HG03460 (cell line): ENCODE measurements around the gene USHBP1.

Experiments
- ATAC-seq: cut with Tn5 transposase; IDR thresholded peaks from one replicate; pipeline ENCODE4 v1.9.1; 2021; ENCODE audit not compliant: unreplicated experiment

Gene USHBP1

GRCh38 chr19:17240826-17241399 is 23.6 kb downstream of the USHBP1 start:
- no peak for ATAC-seq

DNA sequence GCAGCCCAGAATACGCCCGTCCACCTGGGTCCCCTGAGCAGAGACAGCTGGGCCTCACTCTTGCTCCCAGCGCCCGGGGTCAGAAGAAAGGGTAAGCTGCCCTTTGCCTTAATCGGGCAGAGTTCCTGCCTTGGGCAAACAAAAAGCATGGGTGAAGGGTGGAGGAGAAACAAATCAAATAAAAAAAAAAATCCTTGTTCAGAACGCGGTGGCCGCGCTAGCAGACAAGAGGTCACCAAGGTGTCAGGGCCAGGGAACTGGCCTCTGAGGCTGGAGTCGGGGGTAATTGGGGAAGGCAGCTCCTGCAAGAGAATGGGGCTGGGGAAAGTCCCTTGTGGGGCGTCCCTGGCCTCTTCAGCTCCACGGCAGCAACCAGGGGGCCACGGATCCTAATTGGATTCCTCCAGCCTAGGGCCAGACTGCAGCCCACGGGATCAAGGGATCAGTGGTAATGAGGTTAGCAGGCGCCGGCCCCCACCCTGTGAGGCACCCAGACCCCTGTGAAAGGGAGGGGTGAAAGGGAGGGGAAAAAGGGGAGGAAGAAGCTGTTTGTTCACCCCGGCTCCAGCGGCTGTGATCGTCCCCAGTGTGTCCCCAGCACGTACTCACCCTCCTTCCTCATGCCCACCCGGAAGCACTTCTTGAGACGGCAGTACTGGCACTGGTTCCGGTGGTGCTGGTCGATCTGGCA is 24.3 kb downstream of the USHBP1 start:
- no peak for ATAC-seq

- ATAC-seq = no peak
Measured at GRCh38 chr19:17237747-17238706, 26.5 kb downstream of the USHBP1 start.

DNA sequence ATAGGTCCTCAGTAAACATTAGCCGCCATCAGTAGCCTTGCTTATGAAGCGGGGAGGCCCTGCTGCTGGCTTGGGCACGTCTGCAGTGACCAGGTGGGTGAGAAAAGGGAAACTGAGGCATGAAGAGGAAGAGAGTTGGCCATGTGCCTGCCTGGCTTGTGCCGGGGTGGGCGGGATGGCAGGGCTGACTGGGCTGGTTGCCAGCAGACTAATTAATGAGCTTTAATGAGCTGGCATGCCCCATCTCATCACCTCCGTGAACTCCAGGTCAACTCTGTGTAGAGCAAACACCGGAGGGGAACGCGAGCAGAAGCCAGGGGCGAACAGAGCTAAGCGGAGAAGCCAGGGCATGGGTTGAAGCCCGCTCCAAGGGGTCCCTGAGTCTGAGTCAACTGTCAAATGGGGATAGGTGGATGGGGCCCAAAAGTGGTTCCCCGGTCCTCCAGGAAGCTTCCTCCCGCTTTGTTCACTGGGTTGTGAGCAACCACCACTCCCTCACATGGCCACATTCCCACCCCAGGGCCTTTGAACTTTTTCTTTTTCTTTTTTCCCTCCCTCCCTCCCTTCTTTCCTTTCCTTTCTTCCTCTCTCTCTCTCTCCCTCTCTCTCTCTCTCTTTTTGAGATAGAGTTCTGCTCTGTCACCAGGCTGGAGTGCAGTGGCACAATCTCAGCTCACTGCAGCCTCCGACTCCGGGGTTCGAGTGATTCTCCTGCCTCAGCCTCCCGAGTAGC is 27.6 kb downstream of the USHBP1 start:
- ATAC-seq = no peak

DNA sequence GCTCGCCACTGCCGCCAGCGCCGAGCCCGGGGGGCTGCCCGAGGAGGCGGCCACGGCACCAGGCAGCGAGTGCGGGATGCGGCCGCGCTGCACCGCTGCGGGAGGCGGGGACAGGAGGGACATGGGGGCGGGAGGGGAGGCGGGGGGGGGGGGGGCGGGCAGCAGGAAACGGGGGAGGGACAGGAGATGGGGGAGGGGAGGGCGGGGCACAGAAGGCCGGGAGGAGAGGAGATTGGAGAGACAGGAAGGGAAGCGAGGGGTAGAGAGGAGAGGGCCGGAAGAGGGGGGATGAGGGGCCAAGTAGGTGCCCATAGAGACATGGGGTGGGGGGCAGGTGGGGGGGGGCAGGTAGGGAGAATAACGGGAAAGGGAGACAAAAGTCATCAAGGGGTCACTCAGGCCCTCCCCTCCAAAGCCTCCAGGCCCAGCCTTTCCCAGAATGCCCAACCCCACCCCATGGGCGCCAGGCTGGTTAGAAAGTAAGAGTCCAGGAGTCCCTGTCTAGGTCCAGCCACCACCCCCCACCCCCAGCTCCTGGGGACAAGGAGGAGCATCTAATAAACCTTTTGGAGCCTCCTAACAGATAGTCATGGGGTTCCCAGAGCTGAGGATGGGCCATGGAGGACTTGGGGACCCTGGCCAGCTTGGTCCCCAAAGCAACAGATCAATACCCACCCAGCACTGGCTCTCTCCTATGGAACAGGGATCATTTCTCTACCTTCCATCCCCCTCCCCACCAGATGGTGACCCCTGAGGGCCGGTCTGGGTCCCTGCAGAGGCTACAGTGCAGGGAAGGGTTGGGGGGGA is 28.4 kb downstream of the USHBP1 start:
- no peak for ATAC-seq

DNA sequence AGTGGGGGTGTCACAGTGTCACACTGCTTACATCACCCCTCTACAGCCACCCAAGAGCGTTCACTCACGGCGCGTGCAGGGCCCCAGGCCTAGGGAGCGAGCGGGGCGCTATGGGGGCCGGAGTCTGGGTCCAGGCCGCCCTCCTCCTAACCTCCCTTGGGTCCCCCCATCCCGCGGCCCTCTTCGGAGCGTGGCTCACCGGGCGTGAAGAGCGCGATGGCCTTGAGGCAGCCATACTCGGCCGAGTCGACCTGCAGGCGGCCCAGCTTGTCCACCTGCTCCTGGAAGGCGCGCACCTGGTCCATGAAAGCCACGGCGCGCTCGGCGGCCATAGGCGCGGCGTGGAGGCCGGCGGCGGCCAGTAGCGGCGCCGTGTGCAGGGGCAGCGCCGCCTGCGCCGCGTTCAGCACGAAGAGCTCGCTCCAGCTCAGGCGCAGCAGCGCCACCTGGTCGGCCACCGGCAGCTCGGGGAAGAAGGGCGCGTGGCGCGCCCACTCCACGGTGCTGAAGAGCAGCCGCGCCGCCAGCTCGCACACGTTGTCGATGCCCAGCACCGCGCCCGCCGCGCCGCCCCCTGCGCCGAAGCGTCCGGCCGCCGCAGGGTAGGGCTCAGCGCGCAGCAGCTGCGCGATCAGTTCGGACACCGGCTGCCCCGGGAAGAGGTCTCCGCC is 29.1 kb downstream of the USHBP1 start:
- ATAC-seq = peak; percentile 63

DNA sequence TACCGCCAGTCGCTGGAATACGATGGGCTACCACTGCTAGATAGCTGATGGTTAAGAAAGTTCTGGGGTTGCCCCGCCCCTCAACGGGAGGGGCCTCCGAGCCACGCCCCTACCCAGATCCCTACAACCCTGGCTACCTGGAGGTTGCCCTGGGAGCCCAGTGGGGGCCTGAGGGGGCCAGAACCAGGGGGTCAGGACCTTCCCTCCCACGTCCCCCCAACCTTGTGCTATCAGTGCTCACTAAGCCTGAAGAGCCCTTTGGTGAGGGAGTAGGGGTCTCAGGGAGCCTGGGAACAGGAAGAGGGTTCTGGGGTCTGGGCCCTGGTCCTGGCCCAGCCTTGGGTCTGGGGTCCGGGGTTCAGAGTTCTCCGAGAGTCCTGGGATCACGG is 29.6 kb downstream of the USHBP1 start:
- peak; percentile 58 for ATAC-seq

- no peak for ATAC-seq
Measured at GRCh38 chr19:17232258-17232657, 32.3 kb downstream of the USHBP1 start.

GRCh38 chr19:17229890-17230289 is 34.7 kb downstream of the USHBP1 start:
- no peak for ATAC-seq

DNA sequence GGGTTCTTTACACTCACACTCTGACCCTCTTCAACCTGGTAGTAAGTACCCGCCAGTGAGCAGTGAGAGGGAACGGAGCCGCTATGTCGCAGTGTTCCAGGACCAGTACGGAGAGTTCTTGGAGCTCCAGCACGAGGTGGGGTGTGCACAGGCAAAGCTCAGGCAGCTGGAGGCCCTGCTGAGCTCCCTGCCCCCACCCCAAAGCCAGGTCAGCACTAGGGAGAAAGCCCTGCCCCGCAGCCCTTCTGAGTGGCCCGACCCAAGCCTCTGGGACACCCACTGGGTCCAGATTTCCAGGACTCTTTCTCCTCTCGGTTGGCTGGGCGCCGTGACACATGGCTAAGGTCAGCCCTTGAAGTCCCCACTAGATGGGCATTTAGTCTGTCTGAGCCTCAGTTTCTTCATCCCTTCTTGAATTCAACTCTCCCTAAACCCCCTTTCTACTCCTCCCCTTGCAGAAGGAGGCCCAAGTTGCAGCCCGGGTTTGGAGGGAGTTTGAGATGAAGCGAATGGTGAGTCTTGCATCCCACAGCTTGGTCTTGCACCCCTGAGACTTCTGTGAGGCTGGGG is 36.7 kb downstream of the USHBP1 start:
- no peak for ATAC-seq

DNA sequence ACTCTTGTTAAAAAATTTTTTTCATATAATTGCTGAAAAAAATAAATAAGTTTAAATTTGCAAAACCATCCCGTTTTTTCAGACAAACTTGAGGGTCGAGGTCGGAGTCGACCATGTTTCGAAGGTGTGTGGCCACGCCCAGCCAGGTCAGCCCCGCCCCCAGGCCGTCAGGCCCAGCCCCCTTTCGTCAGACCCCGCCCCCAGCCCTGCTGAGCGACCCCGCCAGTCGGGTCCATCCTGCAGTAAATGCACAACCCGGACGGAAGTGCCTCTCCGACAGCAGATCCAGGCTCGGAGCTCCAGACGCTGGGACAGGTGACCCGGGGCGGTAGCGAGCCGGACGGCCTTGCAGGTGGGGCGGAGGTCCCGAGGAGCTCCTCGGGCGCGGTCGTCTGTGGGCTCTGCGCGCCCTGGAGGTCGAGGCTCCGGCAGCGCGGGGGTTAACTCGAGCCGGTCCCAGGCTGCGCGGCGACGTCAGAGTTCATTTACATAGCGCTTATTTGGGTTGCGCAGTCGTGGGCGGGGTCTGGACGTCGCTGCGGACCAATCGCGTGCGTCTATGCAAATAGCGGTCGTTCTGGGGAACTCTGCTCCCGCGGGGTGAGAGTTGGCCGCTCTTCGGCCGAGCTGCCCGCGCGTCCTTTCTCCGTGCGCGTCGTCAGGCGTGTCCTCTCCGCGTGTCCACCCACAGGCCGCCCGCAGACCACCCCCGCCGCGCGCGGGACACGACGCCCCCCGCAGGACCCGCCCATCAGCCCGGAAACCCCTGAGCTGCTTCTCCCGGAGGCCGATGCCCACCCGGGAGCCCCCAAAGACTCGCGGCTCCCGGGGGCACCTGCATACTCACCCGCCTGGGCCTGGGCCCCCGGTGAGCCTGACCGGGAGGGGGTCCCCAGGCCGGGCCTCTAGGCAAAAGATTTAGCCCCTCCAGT is 38.3 kb downstream of the USHBP1 start, which contains the start of gene OCEL1:
TSS of gene OCEL1 (plus strand) at position 225 of the 932 bp plus-strand sequence. CDS start at position 247, 22 bp downstream.
- ATAC-seq = peak; percentile 87

DNA sequence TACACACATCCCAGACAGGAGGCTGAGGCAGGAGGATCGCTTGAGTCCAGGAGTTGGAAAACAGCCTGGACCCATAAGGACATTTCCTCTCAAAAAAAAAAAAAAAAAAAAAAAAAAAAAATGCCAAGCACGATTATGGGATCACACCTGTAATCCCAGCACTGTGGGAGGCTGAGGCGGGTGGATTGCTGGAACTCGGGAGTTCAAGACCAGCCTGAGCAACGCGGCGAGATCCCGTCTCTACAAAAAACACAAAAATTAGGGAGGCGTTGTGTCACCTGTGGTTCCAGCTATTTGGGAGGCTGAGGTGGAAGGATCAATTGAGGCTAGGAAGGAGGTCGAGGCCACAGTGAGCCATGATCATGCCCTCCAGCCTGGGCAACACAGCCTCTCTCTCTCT is 39.5 kb downstream of the USHBP1 start:
- ATAC-seq = no peak

- ATAC-seq = no peak
Measured at GRCh38 chr19:17220207-17220758, 44.3 kb downstream of the USHBP1 start.

GRCh38 chr19:17219286-17219685 is 45.3 kb downstream of the USHBP1 start:
- no peak for ATAC-seq

GRCh38 chr19:17216058-17216670 is 48.4 kb downstream of the USHBP1 start:
- ATAC-seq = no peak

GRCh38 chr19:17215127-17215971 is 49.2 kb downstream of the USHBP1 start, which contains the start of gene USE1:
Gene USE1 (plus strand): TSS chr19:17215357. CDS start chr19:17215406, 49 bp downstream.
- peak; percentile 80 for ATAC-seq
